Mucosa of stomach (tissue), 1 donor: ENCODE measurements around the gene PLD2.
A peak's percentile ranks its signal among the peaks of the same experiment; 100 is the strongest.
"Not testable (repeated sequence)": the region's sequence is repeated elsewhere in the genome, so short reads cannot be mapped to it uniquely, and the experiment has no call there.

ENCODE experiments used
- H3K27me3 ChIP-seq: one replicate; pipeline ENCODE4 v1.7.0; 2013; ENCODE audit warnings: mild to moderate bottlenecking, low read length; ENCODE audit not compliant: control insufficient read depth, insufficient read depth
- H3K36me3 ChIP-seq: one replicate; pipeline ENCODE4 v1.7.0; 2013; ENCODE audit warnings: low read length; ENCODE audit not compliant: control insufficient read depth, insufficient read depth
- H3K4me1 ChIP-seq: one replicate; pipeline ENCODE4 v1.7.0; 2013; ENCODE audit warnings: mild to moderate bottlenecking, low read length; ENCODE audit not compliant: control insufficient read depth, insufficient read depth
- H3K4me3 ChIP-seq: one replicate; pipeline ENCODE4 v1.7.0; 2013; ENCODE audit warnings: low read length
- H3K9ac ChIP-seq: one replicate; pipeline ENCODE4 v1.7.0; 2013; ENCODE audit warnings: mild to moderate bottlenecking, low read length, moderate library complexity
- H3K9me3 ChIP-seq: one replicate; pipeline ENCODE4 v1.7.0; 2013; ENCODE audit warnings: mild to moderate bottlenecking, low read length, moderate library complexity; ENCODE audit not compliant: control insufficient read depth
- donor health status: Pancreatic carcinoma.

PLD2 gene

DNA sequence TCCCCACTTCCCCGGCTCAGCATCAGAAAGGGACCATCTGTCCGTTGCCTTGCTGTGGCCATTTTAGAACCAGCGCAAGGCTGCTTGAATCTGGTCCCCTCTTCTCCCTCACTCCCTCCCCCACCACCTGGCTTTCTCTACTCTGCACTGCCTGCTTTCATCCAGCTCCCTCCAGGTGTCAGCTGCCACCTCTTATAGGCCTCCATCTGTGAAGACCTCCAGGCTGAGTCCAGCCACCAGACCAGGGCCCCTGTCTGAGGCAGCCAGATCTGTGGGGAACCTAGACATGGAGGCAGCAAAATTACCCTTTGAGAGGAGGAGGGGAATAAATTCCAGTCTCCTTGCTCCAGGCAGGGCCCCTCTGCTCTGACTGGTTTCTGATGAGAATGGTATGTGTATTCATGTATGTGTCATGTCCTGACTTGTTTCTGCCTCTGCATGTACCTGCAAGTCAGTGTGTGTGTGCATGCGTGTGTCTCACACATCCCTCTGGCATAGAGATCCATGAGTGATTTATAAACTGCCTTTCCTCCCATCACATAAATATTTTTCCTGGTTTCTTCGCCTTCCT, 47.2 kb downstream of the PLD2 start:
- H3K27me3 ChIP-seq: no peaks in the 10 kb centered on the region
- H3K4me1 ChIP-seq: peaks cover 30% of the 10 kb centered on the region
- H3K4me3 ChIP-seq: no peak overlapping the region
- no peak overlapping the region for H3K9ac ChIP-seq
- no peaks in the 10 kb centered on the region for H3K9me3 ChIP-seq
- H3K36me3 ChIP-seq: no peaks in the 10 kb centered on the region

DNA sequence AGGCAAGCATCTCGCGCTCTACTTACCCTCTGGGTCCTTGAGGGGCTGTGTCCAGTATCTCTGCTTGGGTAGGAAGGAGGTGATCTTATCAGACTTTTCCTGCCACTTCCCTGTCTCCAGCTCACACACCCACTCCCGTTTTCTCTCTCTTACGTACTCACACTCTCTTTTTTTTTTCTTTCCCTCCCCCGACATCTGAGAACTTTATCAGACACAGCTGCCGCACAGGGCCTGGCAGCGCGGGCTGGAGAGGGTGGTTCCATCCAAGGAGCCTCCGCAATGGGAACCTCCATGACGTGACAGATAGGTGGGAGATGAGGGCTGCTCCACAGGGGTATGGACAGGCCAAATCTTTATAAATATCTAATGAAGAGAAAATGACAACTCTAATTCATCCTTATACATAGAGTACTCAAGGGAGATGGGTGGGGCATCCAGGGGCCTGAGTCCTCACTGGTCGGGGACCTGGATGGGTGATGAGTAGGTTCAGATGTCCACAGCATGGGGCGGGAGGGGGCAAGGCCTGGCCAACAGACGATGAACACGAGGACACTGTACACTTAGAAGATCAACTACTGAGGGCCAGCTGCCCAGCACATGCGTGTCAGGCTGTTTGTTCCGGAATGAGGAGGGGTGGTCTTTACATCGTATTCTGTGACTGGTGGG, 49.5 kb downstream of the PLD2 start:
- H3K9me3 ChIP-seq: no peaks in the 10 kb centered on the region
- H3K9ac ChIP-seq: no peak overlapping the region
- H3K27me3 ChIP-seq: no peaks in the 10 kb centered on the region
- H3K36me3 ChIP-seq: no peaks in the 10 kb centered on the region
- H3K4me3 ChIP-seq: no peak overlapping the region
- peaks cover 15% of the 10 kb centered on the region for H3K4me1 ChIP-seq

DNA sequence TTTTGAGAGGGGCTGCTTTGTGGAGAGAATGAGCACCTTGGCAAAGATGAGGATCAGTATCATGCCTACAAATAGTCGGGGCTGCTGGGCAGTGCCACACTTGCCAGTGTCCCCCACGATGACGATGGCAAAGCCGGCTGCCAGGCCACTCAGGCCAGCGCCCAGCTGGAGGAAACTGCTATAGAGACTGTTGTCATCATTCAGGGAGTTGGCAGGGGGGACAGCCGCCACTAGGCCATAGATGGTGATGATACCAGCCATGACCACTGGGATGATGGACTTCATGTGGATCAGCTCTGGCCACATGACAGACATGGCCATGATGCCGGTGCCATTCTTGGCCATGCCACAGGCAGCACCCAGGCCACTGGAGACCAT, 50.0 kb downstream of the PLD2 start:
- Histone ChIP-seq H3K36me3 (no peaks in the 10 kb centered on the region), H3K9me3 (no peaks in the 10 kb centered on the region), H3K27me3 (no peaks in the 10 kb centered on the region), H3K9ac (no peak overlapping the region), H3K4me3 (no peak overlapping the region), H3K4me1 (peaks cover 15% of the 10 kb centered on the region)

GRCh38 chr17:4857347-4857746, 50.4 kb downstream of the PLD2 start:
- not testable (repeated sequence) for H3K4me3 ChIP-seq, H3K9me3 ChIP-seq, H3K36me3 ChIP-seq, H3K27me3 ChIP-seq, H3K9ac ChIP-seq
- peaks cover 15% of the 10 kb centered on the region for H3K4me1 ChIP-seq

DNA sequence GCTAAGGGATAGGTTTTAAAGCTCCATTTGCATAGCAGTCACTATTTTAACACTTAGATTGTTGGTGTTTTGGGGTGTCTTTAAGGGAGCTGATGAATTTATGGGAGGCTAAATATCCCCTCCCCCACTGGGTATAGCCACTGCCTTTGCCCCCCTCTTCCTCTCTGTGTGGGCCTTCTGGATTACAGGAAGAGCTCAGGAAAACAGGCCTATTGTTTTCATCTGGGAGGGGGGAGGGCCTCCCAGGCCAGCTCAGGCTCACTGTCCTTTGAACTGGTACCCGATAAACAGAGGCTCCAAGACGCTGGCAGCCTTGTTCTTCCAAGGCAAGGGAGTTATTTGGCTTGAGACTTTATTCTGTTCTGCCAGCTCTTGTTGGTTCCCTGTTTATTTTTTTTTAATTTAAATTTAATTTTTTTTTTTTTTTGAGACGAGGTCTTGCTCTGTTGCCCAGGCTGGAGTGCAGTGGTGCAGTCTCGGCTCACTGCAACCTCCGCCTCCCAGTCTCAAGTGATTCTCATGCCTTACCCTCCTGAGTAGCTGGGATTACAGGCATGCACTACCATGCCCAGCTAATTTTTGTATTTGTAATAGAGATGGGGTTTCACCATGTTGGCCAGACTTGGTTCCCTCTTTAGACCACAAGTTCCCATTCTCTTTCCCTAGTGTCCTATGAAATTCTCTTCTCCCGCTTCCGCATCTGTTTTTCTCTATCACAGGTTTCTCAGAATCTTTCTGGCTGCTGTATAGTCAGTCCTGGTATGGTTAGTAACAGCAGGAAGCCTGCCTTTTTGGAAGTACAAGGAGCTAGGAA, 51.3 kb downstream of the PLD2 start:
- H3K9ac ChIP-seq: peak overlapping the region; percentile 43
- H3K36me3 ChIP-seq: no peaks in the 10 kb centered on the region
- H3K4me1 ChIP-seq: peaks cover 15% of the 10 kb centered on the region
- H3K9me3 ChIP-seq: no peaks in the 10 kb centered on the region
- H3K27me3 ChIP-seq: no peaks in the 10 kb centered on the region
- H3K4me3 ChIP-seq: no peak overlapping the region

DNA sequence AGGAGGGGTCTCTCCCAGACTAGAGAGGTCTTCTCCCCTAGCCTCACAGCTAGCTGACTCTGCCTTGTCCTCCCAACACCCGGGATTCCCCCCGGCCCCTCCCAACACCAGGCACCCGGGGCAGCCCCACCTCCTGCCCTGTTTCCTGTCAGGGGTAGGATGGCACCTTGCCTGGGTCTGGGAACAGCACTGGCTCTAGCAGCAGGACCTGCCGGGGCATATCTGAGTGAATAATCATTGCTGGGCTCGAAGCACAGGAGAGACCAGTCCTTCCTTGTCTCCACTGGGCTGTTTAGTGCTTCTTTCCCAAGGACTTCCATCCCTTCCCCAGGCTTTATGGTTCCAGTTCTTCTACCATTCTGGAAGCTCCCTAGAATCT, 51.9 kb downstream of the PLD2 start:
- Histone ChIP-seq H3K27me3 (no peaks in the 10 kb centered on the region), H3K36me3 (no peaks in the 10 kb centered on the region), H3K4me3 (no peak overlapping the region), H3K4me1 (peaks cover 15% of the 10 kb centered on the region), H3K9ac (no peak overlapping the region), H3K9me3 (no peaks in the 10 kb centered on the region)

DNA sequence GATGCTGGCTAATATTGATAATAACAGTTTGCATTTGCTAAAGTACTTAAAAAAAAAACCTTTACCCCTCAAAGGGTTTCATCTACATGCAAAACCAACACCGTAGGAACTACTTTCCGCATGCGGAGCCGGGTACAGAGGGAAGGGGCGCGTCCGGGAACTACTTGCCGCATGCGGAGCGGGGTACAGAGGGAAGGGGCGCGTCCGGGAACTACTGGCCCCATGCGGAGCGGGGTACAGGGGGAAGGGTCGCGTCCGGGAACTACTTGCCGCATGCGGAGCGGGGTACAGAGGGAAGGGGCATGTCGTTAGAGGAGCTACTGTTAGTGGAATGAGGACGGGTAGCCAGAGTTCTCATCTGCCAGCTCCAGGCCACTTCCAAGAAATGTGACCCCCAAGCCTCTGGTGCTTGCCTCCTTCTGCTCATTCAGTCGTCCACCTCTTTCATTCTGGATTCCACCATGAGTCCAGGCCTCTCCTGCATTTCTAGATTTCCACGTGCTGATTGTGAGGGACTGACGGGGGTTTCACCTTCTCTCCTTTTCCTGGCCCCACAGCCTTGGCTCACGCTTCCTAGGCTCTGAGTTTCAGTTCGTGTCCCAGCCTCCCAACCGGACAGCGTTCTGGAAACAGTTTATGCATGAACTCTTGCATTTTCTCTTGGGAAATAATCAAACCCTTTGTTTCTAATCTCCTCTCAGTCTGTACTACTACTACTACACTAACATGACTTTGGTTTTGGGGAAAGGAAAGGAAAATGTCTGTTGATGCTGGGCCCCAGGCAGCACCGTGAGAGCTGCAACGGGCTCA, 53.1 kb downstream of the PLD2 start:
- H3K36me3 ChIP-seq: no peaks in the 10 kb centered on the region
- H3K27me3 ChIP-seq: no peaks in the 10 kb centered on the region
- peaks cover 15% of the 10 kb centered on the region for H3K4me1 ChIP-seq
- no peak overlapping the region for H3K4me3 ChIP-seq
- H3K9ac ChIP-seq: no peak overlapping the region
- no peaks in the 10 kb centered on the region for H3K9me3 ChIP-seq

GRCh38 chr17:4860651-4861050, 53.7 kb downstream of the PLD2 start:
- Histone ChIP-seq H3K4me3 (no peak overlapping the region), H3K9ac (no peak overlapping the region), H3K36me3 (no peaks in the 10 kb centered on the region), H3K4me1 (peaks cover 15% of the 10 kb centered on the region), H3K27me3 (no peaks in the 10 kb centered on the region), H3K9me3 (no peaks in the 10 kb centered on the region)

- Histone ChIP-seq H3K9ac (no peak overlapping the region), H3K9me3 (no peaks in the 10 kb centered on the region), H3K36me3 (no peaks in the 10 kb centered on the region), H3K4me3 (no peak overlapping the region), H3K4me1 (peaks cover 15% of the 10 kb centered on the region), H3K27me3 (no peaks in the 10 kb centered on the region)
Observed at GRCh38 chr17:4861052-4861451, 54.1 kb downstream of the PLD2 start.

DNA sequence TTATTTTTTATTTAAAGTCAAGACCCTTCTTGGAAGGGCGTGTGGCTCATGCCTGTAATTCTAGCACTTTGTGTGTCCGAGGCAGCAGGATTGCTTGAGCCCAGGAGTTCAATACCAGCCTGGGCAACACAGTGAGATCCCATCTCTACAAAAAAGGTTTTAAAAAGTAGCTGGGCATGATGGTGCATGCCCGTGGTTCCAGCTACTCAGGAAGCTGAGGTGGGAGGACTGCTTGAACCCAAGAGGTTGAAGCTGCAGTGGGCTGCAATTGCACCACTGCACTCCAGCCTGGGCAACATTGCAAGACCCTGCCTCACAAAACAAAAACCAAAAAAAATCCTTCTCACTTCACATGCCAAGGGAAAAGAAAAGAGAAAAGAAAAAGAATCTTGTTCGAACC, 55.8 kb downstream of the PLD2 start:
- peaks cover 9% of the 10 kb centered on the region for H3K4me1 ChIP-seq
- no peaks in the 10 kb centered on the region for H3K9me3 ChIP-seq
- no peak overlapping the region for H3K4me3 ChIP-seq
- no peak overlapping the region for H3K9ac ChIP-seq
- H3K27me3 ChIP-seq: no peaks in the 10 kb centered on the region
- no peaks in the 10 kb centered on the region for H3K36me3 ChIP-seq

- H3K4me1 ChIP-seq: peaks cover 4% of the 10 kb centered on the region
- no peaks in the 10 kb centered on the region for H3K27me3 ChIP-seq
- H3K9me3 ChIP-seq: no peaks in the 10 kb centered on the region
- no peak overlapping the region for H3K4me3 ChIP-seq
- no peak overlapping the region for H3K9ac ChIP-seq
- H3K36me3 ChIP-seq: no peaks in the 10 kb centered on the region
Observed at GRCh38 chr17:4863321-4863720, 56.4 kb downstream of the PLD2 start.

DNA sequence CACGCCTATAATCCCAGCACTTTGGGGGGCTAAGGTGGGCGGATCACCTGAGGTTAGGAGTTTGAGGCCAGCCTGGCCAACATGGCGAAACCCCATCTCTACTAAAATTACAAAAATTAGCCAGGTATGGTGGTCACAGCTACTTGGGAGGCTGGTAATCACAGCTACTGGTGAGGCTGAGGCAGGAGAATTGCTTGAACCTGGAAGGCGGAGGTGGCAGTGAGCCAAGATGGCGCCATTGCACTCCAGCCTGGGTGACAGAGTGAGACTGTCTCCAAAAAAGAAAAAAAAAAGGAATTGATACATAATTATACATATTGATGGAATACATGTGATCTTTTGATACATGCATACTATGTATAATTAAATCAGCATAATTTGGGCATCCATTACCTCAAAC, 60.6 kb downstream of the PLD2 start:
- H3K36me3 ChIP-seq, H3K4me1 ChIP-seq: not testable (repeated sequence)

More for the DNA sequence above, 60.6 kb downstream of the PLD2 start:
- H3K4me3 ChIP-seq, H3K27me3 ChIP-seq, H3K9me3 ChIP-seq, H3K9ac ChIP-seq: not testable (repeated sequence)
